Aorta (tissue), 5 donors: ENCODE data around the gene CDCA7L. TPM values are rescaled to one million over a fixed set of nuclear protein-coding genes. Genes with fewer than 3 reads are reported as not detected.

ENCODE experiments used
- ATAC-seq: fragments of 200-7000 bp; cut with Tn5 transposase; one replicate; pipeline ENCODE4 v1.9.1; 2022; ENCODE audit warnings: moderate library complexity; ENCODE audit not compliant: low FRiP score
- DNase-seq, 2 donors: peaks; one replicate each; pipeline ENCODE4 v3.0.0-alpha.2; 2020
- H3K27ac ChIP-seq, 2 donors: one replicate each; pipeline ENCODE4 v1.5.1; 2013; ENCODE audit warnings: low read length in 2 of 2, mild to moderate bottlenecking in 2 of 2, moderate library complexity in 2 of 2, control low read depth in 1 of 2, inconsistent platforms in 1 of 2, low read depth in 1 of 2
- H3K27me3 ChIP-seq, 2 donors: one replicate each; pipeline ENCODE4 v1.6.1; 2013; ENCODE audit warnings: control low read depth in 1 of 2, low read length in 1 of 2, mild to moderate bottlenecking in 1 of 2, moderate library complexity in 1 of 2; ENCODE audit not compliant: insufficient read depth in 2 of 2, control insufficient read depth in 1 of 2
- H3K36me3 ChIP-seq, 2 donors: one replicate each; pipeline ENCODE4 v1.6.1; 2013; ENCODE audit warnings: control low read depth in 1 of 2, low read length in 1 of 2, mild to moderate bottlenecking in 1 of 2; ENCODE audit not compliant: insufficient read depth in 2 of 2, control insufficient read depth in 1 of 2
- H3K4me1 ChIP-seq, 2 donors: one replicate each; pipeline ENCODE4 v1.6.1; 2013; ENCODE audit warnings: low read length in 2 of 2, control low read depth in 1 of 2, mild to moderate bottlenecking in 1 of 2, moderate library complexity in 1 of 2; ENCODE audit not compliant: insufficient read depth in 2 of 2, control insufficient read depth in 1 of 2
- H3K4me3 ChIP-seq, 2 donors: one replicate each; pipeline ENCODE4 v1.5.1; 2013; ENCODE audit warnings: low read length in 2 of 2, control low read depth in 1 of 2, mild to moderate bottlenecking in 1 of 2
- H3K9me3 ChIP-seq: one replicate; pipeline ENCODE4 v1.6.1; 2013; ENCODE audit warnings: mild to moderate bottlenecking, low read length; ENCODE audit not compliant: control insufficient read depth
- WGBS, 2 donors: extraction: QIAGEN DNeasy Blood & Tissue Kit; methylation state at CpG; one replicate each; pipeline ENCODE4 v1.1.7; 2013; 5-methylcytosine and 5-hydroxymethylcytosine counted together
- intact Hi-C, 2 donors: fragments of 100-400 bp; cut with DNase I; formaldehyde crosslinking; loops; one replicate each; pipeline versions ENCODE4 v1.14.2 to v1.15.0; 2022
- polyA plus RNA-seq, 2 donors: library from polyadenylated mRNA; stranded (reverse); fragments of 200-250 nt; gene quantifications; one replicate each; pipeline ENCODE4 v1.2.3, GENCODE V29; 2013
- total RNA-seq, 2 donors: library from RNA; stranded (reverse); fragmentation: NEBNext Ultra II Directional; extraction: Animal tissue kit (Norgen Biotek cat#: 25700); gene quantifications; one replicate each; pipeline ENCODE4 v1.2.1, GENCODE V29; 2021
- donor health status: healthy with polysubstance abuse.
- donor health status: Bipolar disorder and iron deficiency.
- donor health status: DM: no; HTN: no; CAD: no.
- donor health status: DM: no; HTN: no; CAD: no.
- donor health status: DM: yes; HTN: yes; CAD: no.

The CDCA7L gene
- total and polyA plus RNA-seq, 4 donors, result 4.1 to 7.2 (median 4.9) TPM

DNA sequence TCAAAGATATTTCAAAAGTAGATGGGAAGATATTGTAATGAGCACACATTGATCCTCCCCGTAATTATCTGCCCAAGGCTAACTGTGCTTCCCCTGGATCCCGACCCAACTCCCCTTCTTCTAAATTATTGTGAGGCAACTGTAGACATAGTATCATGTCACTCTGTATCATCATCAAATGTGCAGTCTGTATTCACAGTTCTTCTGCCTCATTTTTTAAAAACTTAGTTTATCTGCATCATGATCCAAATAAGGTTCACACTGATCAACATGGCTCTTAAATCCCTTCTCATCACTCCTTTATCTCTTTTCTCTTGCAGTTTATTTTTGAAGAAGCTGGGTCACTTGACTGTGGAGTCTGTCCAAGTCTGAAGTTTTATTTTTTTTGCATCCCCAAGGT lies 27.5 kb downstream of the CDCA7L start:
- intact Hi-C loops, result no loop called here
- no peaks in the 10 kb centered on the region for H3K4me1 ChIP-seq
- 99 to 100% methylated on average over 2 of the region's 2 CpGs for WGBS, 2 donors

DNA sequence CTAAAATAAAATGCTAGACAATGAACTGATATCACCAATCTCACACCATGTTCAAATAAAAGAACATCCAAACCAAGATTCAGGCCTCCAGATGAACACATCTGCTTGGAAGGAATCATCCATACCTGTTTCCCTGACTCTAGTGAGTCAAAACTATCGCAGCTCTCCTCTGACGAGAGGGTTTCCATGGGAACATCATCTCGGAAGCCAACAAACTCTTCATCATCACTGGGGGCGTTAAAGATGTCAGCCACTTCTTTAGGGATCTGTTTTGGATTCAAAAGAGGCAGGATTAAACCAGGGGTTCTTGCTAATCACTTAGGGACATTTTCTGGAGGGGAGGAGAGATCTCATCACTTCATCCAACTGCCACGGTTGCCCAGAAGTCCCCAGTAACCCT lies 29.1 kb downstream of the CDCA7L start:
- 84 to 91% methylated on average over 5 of the region's 5 CpGs for WGBS, 2 donors
- DNase-seq (no peak), ATAC-seq (no peak)
- Histone ChIP-seq H3K4me3 (no peak overlapping the region), H3K4me1 (no peaks in the 10 kb centered on the region), H3K27me3 (no peaks in the 10 kb centered on the region), H3K27ac (no peak overlapping the region), H3K9me3 (no peaks in the 10 kb centered on the region), H3K36me3 (no peaks in the 10 kb centered on the region)
- intact Hi-C loops, result no loop called here

More for the DNA sequence above, 27.5 kb downstream of the CDCA7L start:
- ATAC-seq (no peak), DNase-seq (no peak)
- H3K9me3 ChIP-seq, result peaks cover 2% of the 10 kb centered on the region
- no peaks in the 10 kb centered on the region for H3K27me3 ChIP-seq
- H3K36me3 ChIP-seq, result no peaks in the 10 kb centered on the region
- no peak overlapping the region for H3K4me3 ChIP-seq
- H3K27ac ChIP-seq, result no peak overlapping the region

DNA sequence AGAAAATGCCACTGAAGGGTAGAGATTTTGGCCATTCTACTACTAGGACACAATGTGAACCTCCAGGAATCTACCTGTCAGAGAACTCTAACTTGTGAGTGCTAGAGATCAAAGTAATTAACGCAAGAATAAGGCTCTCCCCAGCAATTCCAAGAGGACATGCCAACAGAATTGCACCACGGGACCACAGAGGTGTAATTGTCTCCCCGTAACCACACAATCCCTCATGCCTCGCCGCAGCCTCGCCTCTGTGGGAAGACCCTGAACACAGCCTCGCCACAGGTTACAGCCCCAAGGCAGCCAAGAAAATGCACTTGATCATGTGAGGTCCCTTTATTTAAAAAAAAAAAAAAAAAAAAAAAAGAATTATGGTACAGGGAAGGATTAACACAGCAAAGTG lies 29.5 kb downstream of the CDCA7L start:
- no peaks in the 10 kb centered on the region for H3K36me3 ChIP-seq
- 98 to 99% methylated on average over 7 of the region's 7 CpGs for WGBS, 2 donors
- intact Hi-C loops, result no loop called here
- H3K4me3 ChIP-seq, result no peak overlapping the region
- no peaks in the 10 kb centered on the region for H3K9me3 ChIP-seq
- no peak overlapping the region for H3K27ac ChIP-seq
- ATAC-seq (no peak), DNase-seq (no peak)
- no peaks in the 10 kb centered on the region for H3K27me3 ChIP-seq
- no peaks in the 10 kb centered on the region for H3K4me1 ChIP-seq

DNA sequence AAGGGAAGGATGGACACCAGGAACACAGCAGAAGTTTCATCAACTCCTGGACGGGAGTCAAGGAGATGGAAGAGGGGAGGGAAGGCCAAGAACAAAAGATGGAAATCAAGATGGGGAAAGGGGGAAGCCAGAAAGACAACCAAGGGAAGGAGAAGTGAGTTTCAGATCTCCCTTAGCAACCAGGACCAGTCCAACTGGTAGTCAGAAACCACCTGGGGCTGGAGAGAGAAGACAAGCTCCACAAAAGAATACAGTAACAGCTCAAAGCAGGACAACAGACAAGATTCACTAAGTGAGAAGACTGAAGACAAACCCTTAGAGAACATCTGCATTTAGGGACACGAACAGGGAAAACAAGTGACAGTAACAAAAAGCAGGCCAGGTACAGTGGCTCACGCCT lies 30.6 kb downstream of the CDCA7L start:
- ATAC-seq, result no peak
- Histone ChIP-seq H3K27ac (no peak overlapping the region), H3K9me3 (no peaks in the 10 kb centered on the region), H3K4me1 (no peaks in the 10 kb centered on the region), H3K27me3 (no peaks in the 10 kb centered on the region), H3K4me3 (no peak overlapping the region), H3K36me3 (no peaks in the 10 kb centered on the region)
- WGBS, 2 donors, result 95 to 97% methylated on average over 3 of the region's 3 CpGs
- no peak for DNase-seq
- intact Hi-C loops, result no loop called here

DNA sequence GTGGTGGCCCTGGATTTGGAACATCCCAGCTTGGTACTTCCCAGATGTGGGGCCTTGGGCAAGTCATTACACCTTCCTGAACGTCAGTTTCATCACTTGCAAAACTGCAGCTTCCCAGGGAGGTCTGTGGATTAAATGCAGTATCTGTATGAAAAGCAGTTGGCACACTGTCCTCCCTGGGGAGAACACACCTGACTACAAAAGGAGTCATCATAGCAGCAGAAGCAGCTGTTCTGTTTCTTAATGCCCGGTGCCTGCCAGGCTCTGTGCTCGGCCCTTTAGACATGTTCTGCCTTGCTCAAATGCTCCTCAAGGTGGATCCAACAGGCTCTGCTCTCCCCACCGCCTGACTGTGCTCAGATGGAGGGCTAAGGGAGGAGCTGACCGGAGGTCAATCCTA lies 31.0 kb downstream of the CDCA7L start:
- Histone ChIP-seq H3K4me1 (no peaks in the 10 kb centered on the region), H3K4me3 (no peak overlapping the region), H3K27ac (no peak overlapping the region), H3K36me3 (no peaks in the 10 kb centered on the region), H3K9me3 (no peaks in the 10 kb centered on the region), H3K27me3 (no peaks in the 10 kb centered on the region)
- intact Hi-C loops, result no loop called here
- no peak for ATAC-seq
- WGBS, 2 donors, result 96 to 97% methylated on average over 5 of the region's 5 CpGs
- no peak for DNase-seq

DNA sequence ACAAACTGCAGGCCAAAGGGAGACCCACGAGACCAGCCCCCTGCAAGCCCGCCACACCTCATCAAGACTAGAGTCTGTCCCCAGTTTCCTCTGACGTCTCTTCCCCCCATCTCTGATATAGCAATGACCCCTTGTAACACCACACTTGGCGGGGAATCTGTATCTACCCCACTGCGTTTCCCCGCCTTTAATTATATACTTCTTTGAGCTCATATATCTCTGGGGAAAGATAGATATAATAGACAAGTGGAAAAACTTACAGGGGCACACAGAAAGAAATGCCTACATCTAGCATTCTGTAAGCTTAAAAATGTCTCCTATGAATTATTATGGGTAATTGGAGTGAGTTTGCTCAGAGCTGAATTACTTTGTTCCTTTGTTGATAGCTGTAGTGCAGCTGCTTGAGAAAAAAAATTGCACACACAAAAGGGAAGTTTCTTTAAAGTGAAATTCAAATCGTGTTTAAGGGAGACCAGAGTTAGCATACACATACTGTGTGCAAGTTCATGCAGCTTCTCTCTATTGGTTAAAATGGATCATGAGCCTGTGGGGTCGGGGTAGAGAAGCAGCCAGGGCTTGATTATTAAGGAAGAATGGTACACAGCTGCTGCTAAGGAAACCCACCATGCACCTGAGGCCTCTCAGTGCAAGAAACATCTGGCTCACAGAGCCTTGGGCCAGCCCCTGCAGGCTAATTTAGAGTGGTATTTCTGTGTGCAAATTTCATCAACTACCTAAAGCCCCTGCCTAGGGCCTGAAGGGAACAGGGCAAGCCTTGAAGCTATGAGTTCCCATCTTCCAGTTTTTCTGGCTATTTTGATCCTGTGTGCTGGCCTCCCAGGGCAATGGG lies 32.5 kb downstream of the CDCA7L start:
- no peak overlapping the region for H3K4me3 ChIP-seq
- no peaks in the 10 kb centered on the region for H3K9me3 ChIP-seq
- no peaks in the 10 kb centered on the region for H3K27me3 ChIP-seq
- DNase-seq (no peak), ATAC-seq (no peak)
- 84 to 86% methylated on average over 8 of the region's 8 CpGs for WGBS, 2 donors
- intact Hi-C loops, result no loop called here
- H3K36me3 ChIP-seq, result no peaks in the 10 kb centered on the region
- no peaks in the 10 kb centered on the region for H3K4me1 ChIP-seq
- H3K27ac ChIP-seq, result no peak overlapping the region

DNA sequence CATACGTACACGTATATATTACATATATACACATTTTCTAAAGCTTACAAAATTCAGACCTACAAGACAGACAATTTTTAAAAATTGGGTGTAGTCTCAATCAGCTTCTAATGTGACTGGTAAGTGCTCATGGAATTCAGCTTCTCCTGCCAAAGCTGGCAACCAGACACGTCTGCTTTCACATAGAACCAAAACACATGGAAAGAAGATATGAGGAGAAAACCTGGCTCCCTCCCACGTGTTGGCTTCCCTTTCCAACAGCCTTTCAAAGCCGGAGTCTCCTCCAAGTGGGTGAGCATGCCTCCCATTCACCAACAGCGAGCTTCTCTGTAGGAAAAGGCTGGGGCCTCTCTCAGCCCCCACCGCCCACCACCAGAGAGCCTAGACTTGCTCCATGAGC lies 33.4 kb downstream of the CDCA7L start:
- WGBS, 2 donors, result 29 to 31% methylated on average over 7 of the region's 7 CpGs
- ATAC-seq (no peak), DNase-seq (peak in 1 of 2 donors; percentile 52)
- intact Hi-C loops, result no loop called here
- Histone ChIP-seq H3K4me3 (no peak overlapping the region), H3K27me3 (no peaks in the 10 kb centered on the region), H3K9me3 (no peaks in the 10 kb centered on the region), H3K27ac (no peak overlapping the region), H3K36me3 (no peaks in the 10 kb centered on the region), H3K4me1 (no peaks in the 10 kb centered on the region)

DNA sequence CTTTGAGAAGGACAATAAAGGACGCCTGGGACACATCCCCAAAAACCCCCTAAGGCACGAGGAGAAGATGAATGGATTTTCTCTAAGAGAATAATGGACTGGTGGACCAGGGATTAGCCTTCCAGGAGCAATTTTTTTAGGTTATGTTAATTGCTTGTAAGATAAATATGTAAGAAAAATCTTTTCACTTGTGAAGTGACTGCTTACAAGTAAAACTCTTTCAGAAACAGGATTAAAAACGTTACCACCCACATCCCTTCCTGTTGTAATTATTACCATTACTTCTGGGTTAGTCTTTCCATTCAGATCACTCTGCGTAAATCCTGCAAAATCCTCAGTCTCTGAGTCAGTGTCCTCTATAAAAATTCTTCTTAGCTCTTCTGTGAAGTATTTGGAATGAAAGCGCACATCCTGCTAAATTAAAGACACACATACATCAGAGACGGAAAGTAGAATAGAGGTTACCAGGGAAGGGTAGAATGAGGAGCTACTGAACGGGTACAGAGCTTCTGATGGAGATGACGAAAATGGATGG lies 34.3 kb downstream of the CDCA7L start:
- Histone ChIP-seq H3K9me3 (no peaks in the 10 kb centered on the region), H3K36me3 (no peaks in the 10 kb centered on the region), H3K4me3 (no peak overlapping the region), H3K27ac (no peak overlapping the region), H3K4me1 (no peaks in the 10 kb centered on the region), H3K27me3 (no peaks in the 10 kb centered on the region)
- DNase-seq, result no peak
- ATAC-seq, result no peak
- intact Hi-C loops, result no loop called here
- WGBS, 2 donors, result 88 to 92% methylated on average over 8 of the region's 8 CpGs

DNA sequence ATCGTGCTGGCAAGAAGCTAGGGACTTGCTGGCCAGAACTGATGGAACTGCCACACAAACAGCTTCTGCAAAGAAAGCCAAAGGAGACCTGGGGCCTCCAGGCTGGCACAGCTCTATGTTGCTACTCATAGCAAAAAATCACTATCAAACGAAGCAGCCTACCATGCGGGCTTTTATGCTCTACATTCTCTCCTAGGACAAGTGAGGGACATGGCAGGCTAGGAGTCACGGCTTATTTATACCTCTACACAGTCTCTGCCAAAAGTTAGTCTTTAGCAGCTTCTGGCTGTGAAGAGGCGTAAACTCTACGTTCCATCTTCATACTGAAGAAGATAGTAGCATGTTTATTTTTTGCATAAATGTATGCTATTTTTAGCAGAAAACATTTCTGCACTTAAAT lies 35.4 kb downstream of the CDCA7L start:
- intact Hi-C loops, result no loop called here
- Histone ChIP-seq H3K36me3 (no peaks in the 10 kb centered on the region), H3K27ac (no peak overlapping the region), H3K4me3 (no peak overlapping the region), H3K4me1 (no peaks in the 10 kb centered on the region), H3K9me3 (no peaks in the 10 kb centered on the region), H3K27me3 (no peaks in the 10 kb centered on the region)
- DNase-seq (no peak), ATAC-seq (no peak)
- 63 to 68% methylated on average over 6 of the region's 6 CpGs for WGBS, 2 donors
